GM21447 (cell line): Measurements from ENCODE around the gene MORC1.
"Not testable (repeated sequence)": the region's sequence is repeated elsewhere in the genome, so short reads cannot be mapped to it uniquely, and the experiment has no call there.

Experiments
- ATAC-seq: cut with Tn5 transposase; IDR thresholded peaks from one replicate; pipeline ENCODE4 v1.9.1; 2021; ENCODE audit not compliant: unreplicated experiment

The MORC1 gene

GRCh38 chr3:109117939-109118338, at the start of gene MORC1:
TSS of gene MORC1 (minus strand) at chr3:109118134. CDS start at chr3:109118059, 75 bp downstream.
- no peak for ATAC-seq

- ATAC-seq: no peak
These were observed 48.0 kb upstream of the MORC1 start for GRCh38 chr3:109165905-109166304.

- no peak for ATAC-seq
These were observed 43.7 kb upstream of the MORC1 start for GRCh38 chr3:109161487-109162123.

GRCh38 chr3:109155828-109156227, 37.9 kb upstream of the MORC1 start:
- no peak for ATAC-seq

GRCh38 chr3:109154979-109155378, 37.0 kb upstream of the MORC1 start:
- no peak for ATAC-seq

GRCh38 chr3:109152320-109152719, 34.4 kb upstream of the MORC1 start:
- no peak for ATAC-seq

- no peak for ATAC-seq
These were observed 31.1 kb upstream of the MORC1 start for GRCh38 chr3:109149078-109149477.

- ATAC-seq: no peak
These were observed 25.7 kb upstream of the MORC1 start for GRCh38 chr3:109143646-109144045.

GRCh38 chr3:109140318-109140717, 22.4 kb upstream of the MORC1 start:
- ATAC-seq: no peak

GRCh38 chr3:109137761-109138160, 19.8 kb upstream of the MORC1 start:
- no peak for ATAC-seq

- ATAC-seq: no peak
These were observed 18.6 kb upstream of the MORC1 start, which contains the start of gene C3orf85 for GRCh38 chr3:109136523-109136922. TSS of gene C3orf85 (plus strand) at chr3:109136719. CDS start at chr3:109136848, 129 bp downstream.

- ATAC-seq: not testable (repeated sequence)
These were observed 15.5 kb upstream of the MORC1 start for GRCh38 chr3:109133474-109133816.

GRCh38 chr3:109132801-109133473, 15.0 kb upstream of the MORC1 start:
- no peak for ATAC-seq

- no peak for ATAC-seq
These were observed 13.3 kb upstream of the MORC1 start for GRCh38 chr3:109131276-109131675.

GRCh38 chr3:109127553-109127952, 9.6 kb upstream of the MORC1 start:
- ATAC-seq: no peak

- ATAC-seq: no peak
These were observed 8.0 kb upstream of the MORC1 start for GRCh38 chr3:109125902-109126301.

GRCh38 chr3:109122690-109123089, 4.8 kb upstream of the MORC1 start:
- no peak for ATAC-seq

- ATAC-seq: no peak
These were observed 650 bp upstream of the MORC1 start for GRCh38 chr3:109118584-109118983.

GRCh38 chr3:109116031-109116430, 1.9 kb downstream of the MORC1 start:
- ATAC-seq: no peak

- no peak for ATAC-seq
These were observed 2.5 kb downstream of the MORC1 start for GRCh38 chr3:109115451-109115850.

- ATAC-seq: no peak
These were observed 3.2 kb downstream of the MORC1 start for GRCh38 chr3:109114746-109115145.

GRCh38 chr3:109112946-109113760, 4.8 kb downstream of the MORC1 start:
- ATAC-seq: no peak
